ENCODE results near the gene POLG. TPM values are rescaled to one million over a fixed set of nuclear protein-coding genes. Genes with fewer than 3 reads are reported as not detected.

POLG gene
- total RNA-seq, 1 donor from 2014 or later: 50.3 TPM

DNA sequence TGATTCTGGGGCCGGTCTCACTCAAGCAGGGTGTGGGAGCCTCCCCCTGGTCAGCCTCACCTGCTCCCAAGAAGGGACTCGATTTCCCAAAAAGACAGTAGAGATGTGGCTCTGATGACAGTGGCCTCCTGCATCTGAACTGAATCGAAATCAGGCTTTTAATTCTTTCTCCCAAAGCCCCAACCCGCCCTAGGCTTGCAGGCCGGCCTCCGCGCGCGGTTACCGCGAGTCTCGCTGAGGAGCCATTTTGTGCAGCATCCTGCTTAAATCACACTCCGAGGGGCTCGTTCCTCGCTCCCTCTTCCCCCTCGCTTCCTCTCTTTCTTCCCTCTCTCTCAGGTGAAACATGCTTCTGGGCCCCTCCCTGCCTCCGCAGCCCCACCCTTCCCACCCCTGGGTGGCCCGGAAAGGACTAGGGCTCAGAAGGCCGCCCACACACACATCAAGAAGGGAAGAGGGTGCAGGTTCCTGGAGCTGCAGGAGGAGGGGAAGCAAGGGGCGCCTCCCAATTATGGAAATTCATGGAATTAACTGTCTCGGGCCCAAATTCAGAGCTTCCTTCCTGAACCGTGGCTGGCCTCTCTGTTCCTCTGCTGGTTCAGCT lies 30.9 kb upstream of the POLG start:
- no peak for DNase-seq (ENCODE audit: extremely low spot score in 2 of 2)
- Histone ChIP-seq H3K9me3 (no peaks in the 10 kb centered on the region), H3K27ac (no peak overlapping the region), H3K36me3 (no peaks in the 10 kb centered on the region), H3K4me1 (peaks cover 27% of the 10 kb centered on the region), H3K4me3 (no peak overlapping the region), H3K27me3 (peaks cover 51% of the 10 kb centered on the region)
- TF ChIP-seq, protein P1, sequence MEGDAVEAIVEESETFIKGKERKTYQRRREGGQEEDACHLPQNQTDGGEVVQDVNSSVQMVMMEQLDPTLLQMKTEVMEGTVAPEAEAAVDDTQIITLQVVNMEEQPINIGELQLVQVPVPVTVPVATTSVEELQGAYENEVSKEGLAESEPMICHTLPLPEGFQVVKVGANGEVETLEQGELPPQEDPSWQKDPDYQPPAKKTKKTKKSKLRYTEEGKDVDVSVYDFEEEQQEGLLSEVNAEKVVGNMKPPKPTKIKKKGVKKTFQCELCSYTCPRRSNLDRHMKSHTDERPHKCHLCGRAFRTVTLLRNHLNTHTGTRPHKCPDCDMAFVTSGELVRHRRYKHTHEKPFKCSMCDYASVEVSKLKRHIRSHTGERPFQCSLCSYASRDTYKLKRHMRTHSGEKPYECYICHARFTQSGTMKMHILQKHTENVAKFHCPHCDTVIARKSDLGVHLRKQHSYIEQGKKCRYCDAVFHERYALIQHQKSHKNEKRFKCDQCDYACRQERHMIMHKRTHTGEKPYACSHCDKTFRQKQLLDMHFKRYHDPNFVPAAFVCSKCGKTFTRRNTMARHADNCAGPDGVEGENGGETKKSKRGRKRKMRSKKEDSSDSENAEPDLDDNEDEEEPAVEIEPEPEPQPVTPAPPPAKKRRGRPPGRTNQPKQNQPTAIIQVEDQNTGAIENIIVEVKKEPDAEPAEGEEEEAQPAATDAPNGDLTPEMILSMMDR (IDR thresholded peaks at IDR 0.05): no peak
- TF ChIP-seq POLR2AphosphoS5 (IDR thresholded peaks at IDR 0.05; ENCODE audit: insufficient read depth in 1 of 2, low read depth in 1 of 2) (no peak), POLR2A (IDR thresholded peaks at IDR 0.05) (no peak)
- intact Hi-C loops (cut with DNase I): no loop called here

DNA sequence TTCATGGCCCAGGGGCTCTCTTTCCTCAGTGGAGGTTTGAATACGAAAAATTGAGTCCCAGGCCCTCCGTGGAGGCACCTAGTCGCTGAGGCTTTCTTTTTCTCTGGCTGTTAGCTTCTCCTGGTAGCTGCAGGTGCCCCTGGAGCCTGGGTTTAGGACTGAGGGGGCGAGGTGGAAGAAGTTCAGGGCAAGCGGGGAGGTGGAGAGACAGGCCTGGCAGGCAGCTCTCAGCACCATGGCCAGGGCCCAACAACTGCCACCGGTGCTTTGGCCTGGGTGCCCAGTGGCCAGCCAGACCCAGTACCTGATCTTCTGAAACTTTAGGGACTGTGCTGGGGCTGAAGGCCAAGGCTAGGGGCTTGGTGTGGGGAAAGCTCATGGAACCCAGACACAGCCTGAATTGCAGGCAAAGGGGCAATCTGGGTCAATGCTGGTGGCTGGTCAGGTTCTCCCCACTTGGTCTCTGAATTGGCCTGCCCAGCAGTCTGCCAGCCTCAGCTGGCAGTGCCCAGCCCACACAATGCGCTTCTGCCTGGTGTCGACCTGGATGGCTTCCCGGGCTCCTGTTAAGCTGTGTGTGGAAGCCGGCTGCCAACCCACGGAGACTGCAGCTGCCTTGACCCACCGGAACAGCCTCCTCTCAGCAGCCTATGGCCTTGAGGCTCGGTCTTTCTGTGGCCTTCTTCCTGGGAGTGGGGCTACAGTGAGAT lies 30.3 kb upstream of the POLG start:
- Histone ChIP-seq H3K9me3 (no peaks in the 10 kb centered on the region), H3K27me3 (peaks cover 46% of the 10 kb centered on the region), H3K36me3 (no peaks in the 10 kb centered on the region), H3K27ac (no peak overlapping the region), H3K4me1 (peaks cover 25% of the 10 kb centered on the region), H3K4me3 (no peak overlapping the region)
- intact Hi-C loops (cut with DNase I): no loop called here
- no peak for DNase-seq (ENCODE audit: extremely low spot score in 2 of 2)
- TF ChIP-seq POLR2A (IDR thresholded peaks at IDR 0.05) (no peak), POLR2AphosphoS5 (IDR thresholded peaks at IDR 0.05; ENCODE audit: insufficient read depth in 1 of 2, low read depth in 1 of 2) (no peak)
- TF ChIP-seq, protein P1 (IDR thresholded peaks at IDR 0.05): no peak

DNA sequence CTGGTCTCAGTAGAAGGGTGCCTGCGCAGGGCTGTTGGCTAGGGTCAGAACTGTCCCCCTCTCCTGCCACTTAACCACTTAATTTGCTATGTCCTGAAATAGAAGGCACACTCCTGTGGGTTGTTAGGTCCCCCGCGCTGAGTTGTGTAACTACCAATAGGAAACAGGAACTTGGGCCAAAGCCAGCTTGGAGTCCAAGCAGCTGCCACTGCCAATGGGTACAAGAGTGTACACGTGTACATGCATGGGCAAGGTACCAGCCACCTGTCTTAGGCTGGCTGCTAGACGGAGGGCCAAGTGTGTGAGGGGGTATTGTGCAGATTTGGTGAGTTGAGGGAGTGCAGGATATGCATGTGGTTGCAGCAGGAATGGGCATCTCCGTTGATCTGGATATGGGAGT lies 29.7 kb upstream of the POLG start:
- no peak for TF ChIP-seq POLR2A (IDR thresholded peaks at IDR 0.05)
- TF ChIP-seq, protein P1 (IDR thresholded peaks at IDR 0.05): no peak
- TF ChIP-seq POLR2AphosphoS5 (IDR thresholded peaks at IDR 0.05; ENCODE audit: insufficient read depth in 1 of 2, low read depth in 1 of 2): no peak
- intact Hi-C loops (cut with DNase I): no loop called here

DNA sequence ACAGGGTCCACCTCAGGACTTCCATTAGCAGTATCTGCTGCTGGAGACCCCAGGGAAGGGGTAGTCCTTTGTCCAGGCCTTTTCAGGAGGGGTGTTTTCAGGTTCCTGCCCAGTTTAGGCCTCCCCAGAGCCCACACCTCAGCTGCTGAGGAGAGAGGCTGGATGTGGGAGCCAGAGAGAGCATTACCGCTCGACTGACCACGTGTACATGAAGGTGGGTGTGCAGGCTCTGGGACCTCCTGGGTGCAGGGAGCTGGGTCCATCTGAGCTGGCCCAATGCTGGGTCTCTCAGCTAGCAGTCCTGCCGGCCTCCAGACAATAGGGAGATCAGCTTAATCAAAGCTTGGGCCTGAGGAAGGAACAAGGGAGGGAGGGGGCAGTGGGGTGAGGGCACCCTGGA lies 29.1 kb upstream of the POLG start:
- peaks cover 41% of the 10 kb centered on the region for H3K27me3 ChIP-seq
- intact Hi-C loops (cut with DNase I): no loop called here
- TF ChIP-seq POLR2AphosphoS5 (IDR thresholded peaks at IDR 0.05; ENCODE audit: insufficient read depth in 1 of 2, low read depth in 1 of 2) (no peak), POLR2A (IDR thresholded peaks at IDR 0.05) (no peak)
- TF ChIP-seq, protein P1 (IDR thresholded peaks at IDR 0.05): no peak
- no peak overlapping the region for H3K4me3 ChIP-seq
- H3K36me3 ChIP-seq: no peaks in the 10 kb centered on the region
- DNase-seq (ENCODE audit: extremely low spot score in 2 of 2): no peak
- no peak overlapping the region for H3K27ac ChIP-seq
- H3K4me1 ChIP-seq: peaks cover 35% of the 10 kb centered on the region
- H3K9me3 ChIP-seq: no peaks in the 10 kb centered on the region

More for the DNA sequence above, 29.7 kb upstream of the POLG start:
- Histone ChIP-seq H3K4me1 (peaks cover 29% of the 10 kb centered on the region), H3K36me3 (no peaks in the 10 kb centered on the region), H3K27me3 (peaks cover 46% of the 10 kb centered on the region), H3K9me3 (no peaks in the 10 kb centered on the region), H3K27ac (no peak overlapping the region), H3K4me3 (no peak overlapping the region)
- DNase-seq (ENCODE audit: extremely low spot score in 2 of 2): no peak

DNA sequence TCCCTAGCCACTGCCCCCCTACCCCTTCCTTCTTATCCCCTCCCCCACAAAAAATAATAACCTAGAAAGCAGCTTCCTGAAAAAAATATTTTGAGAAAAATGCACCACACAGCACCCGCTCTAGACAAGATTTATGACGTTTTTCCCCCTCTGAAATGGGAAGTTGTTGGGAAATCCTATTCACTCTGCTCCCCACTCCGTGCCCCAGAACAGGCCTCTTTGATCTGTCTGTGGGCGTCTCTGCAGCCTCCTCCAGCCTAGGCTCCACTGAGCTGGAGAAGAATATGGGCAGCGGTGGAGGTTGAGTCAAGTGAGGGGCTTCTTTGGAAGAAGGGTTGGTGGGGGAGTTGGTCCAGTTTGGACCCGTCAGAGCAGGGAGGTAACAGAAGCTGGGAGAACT lies 28.5 kb upstream of the POLG start:
- Histone ChIP-seq H3K36me3 (no peaks in the 10 kb centered on the region), H3K4me3 (no peak overlapping the region), H3K27ac (no peak overlapping the region), H3K27me3 (peaks cover 36% of the 10 kb centered on the region), H3K9me3 (no peaks in the 10 kb centered on the region), H3K4me1 (peaks cover 31% of the 10 kb centered on the region)
- TF ChIP-seq POLR2AphosphoS5 (IDR thresholded peaks at IDR 0.05; ENCODE audit: insufficient read depth in 1 of 2, low read depth in 1 of 2): no peak
- TF ChIP-seq, protein P1 (IDR thresholded peaks at IDR 0.05): no peak
- no peak for TF ChIP-seq POLR2A (IDR thresholded peaks at IDR 0.05)
- intact Hi-C loops (cut with DNase I): no loop called here
- no peak for DNase-seq (ENCODE audit: extremely low spot score in 2 of 2)
